ENCODE measurements around the gene ECSIT.
"Not testable (repeated sequence)": the region's sequence is repeated elsewhere in the genome, so short reads cannot be mapped to it uniquely, and the experiment has no call there.

Gene ECSIT

GRCh38 chr19:11473725-11474124, 55.2 kb downstream of the ECSIT start:
- Histone ChIP-seq H3K4me1 (no peaks in the 10 kb centered on the region), H3K36me3 (no peaks in the 10 kb centered on the region), H3K27ac (no peak overlapping the region), H3K9me3 (no peaks in the 10 kb centered on the region), H3K27me3 (peaks cover 0 to 13% of the 10 kb centered on the region in 2 donors), H3K4me3 (no peak overlapping the region)
- intact Hi-C loops (cut with DNase I; ENCODE audit: low total_unique reads) = no loop called here
- DNase-seq = no peak
- TF ChIP-seq, protein P1, sequence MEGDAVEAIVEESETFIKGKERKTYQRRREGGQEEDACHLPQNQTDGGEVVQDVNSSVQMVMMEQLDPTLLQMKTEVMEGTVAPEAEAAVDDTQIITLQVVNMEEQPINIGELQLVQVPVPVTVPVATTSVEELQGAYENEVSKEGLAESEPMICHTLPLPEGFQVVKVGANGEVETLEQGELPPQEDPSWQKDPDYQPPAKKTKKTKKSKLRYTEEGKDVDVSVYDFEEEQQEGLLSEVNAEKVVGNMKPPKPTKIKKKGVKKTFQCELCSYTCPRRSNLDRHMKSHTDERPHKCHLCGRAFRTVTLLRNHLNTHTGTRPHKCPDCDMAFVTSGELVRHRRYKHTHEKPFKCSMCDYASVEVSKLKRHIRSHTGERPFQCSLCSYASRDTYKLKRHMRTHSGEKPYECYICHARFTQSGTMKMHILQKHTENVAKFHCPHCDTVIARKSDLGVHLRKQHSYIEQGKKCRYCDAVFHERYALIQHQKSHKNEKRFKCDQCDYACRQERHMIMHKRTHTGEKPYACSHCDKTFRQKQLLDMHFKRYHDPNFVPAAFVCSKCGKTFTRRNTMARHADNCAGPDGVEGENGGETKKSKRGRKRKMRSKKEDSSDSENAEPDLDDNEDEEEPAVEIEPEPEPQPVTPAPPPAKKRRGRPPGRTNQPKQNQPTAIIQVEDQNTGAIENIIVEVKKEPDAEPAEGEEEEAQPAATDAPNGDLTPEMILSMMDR (IDR thresholded peaks at IDR 0.05) = no peak

DNA sequence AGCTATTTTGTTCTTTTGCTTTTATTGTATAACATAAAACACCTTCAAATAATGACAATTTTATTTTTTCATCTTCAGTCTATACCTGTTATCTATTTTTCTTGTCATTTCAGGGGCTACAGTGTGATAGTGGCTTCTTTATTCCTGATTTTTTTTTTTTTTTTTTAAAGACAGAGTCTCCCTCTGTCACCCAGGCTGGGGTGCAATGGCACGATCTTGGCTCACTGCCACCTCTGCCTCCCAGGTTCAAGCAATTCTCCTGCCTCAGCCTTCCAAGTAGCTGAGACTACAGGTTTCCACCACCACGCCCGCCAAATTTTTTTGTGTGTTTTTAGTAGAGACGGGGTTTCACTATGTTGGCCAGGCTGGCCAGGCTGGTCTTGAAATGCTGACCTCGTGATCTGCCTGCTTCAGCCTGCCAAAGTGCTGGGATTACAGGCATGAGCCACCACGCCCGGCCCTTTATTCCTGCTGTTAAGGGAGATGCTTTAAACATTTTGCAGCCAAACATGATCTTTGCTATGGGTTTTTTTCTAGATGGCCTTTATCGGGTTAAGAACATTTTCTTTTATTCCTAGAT, 60.6 kb downstream of the ECSIT start:
- H3K27ac ChIP-seq; intact Hi-C loops (cut with DNase I; ENCODE audit: low total_unique reads); H3K4me3 ChIP-seq; H3K4me1 ChIP-seq; H3K36me3 ChIP-seq; H3K9me3 ChIP-seq; DNase-seq: not testable (repeated sequence)
- H3K27me3 ChIP-seq = peaks cover 0 to 29% of the 10 kb centered on the region in 2 donors

GRCh38 chr19:11465600-11465999, 63.3 kb downstream of the ECSIT start:
- no peaks in the 10 kb centered on the region for H3K4me1 ChIP-seq
- DNase-seq = no peak
- no peak overlapping the region for H3K27ac ChIP-seq
- TF ChIP-seq, protein P1 (IDR thresholded peaks at IDR 0.05) = no peak
- intact Hi-C loops (cut with DNase I; ENCODE audit: low total_unique reads) = no loop called here
- H3K27me3 ChIP-seq = peaks cover 0 to 21% of the 10 kb centered on the region in 2 donors
- no peaks in the 10 kb centered on the region for H3K9me3 ChIP-seq
- no peaks in the 10 kb centered on the region for H3K36me3 ChIP-seq
- H3K4me3 ChIP-seq = no peak overlapping the region

DNA sequence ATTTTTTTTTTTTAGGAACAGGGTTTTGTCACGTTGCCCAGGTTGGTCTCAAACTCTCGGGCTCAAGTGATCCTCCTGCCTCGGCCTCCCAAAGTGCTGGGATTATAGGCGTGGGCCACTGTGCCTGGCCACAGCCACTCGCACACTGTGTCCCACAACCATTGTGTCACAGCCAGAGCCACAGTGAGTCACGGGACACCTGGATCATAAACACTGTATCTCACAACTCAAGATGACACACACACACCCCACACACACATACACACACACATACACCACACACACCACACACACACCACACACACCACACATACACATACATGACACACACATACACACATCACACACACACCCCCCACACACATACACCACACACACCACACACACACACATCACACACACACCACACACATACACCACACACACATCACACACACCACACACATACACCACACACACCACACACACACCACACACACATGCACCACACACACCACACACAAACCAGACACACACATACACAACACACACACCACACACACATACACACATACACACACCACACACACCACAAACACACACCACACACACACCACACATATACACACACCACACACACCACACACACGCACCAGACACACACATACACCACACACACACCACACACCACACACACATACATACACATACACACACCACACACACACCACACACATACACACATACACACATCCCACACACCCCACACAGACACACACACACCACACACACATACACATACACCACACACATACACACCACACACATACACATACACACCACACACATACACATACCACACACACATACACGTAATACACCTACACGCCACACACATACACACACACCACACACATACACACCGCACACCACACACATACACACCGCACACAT, 64.3 kb downstream of the ECSIT start:
- TF ChIP-seq, protein P1 (IDR thresholded peaks at IDR 0.05) = no peak
- intact Hi-C loops (cut with DNase I; ENCODE audit: low total_unique reads) = no loop called here

DNA sequence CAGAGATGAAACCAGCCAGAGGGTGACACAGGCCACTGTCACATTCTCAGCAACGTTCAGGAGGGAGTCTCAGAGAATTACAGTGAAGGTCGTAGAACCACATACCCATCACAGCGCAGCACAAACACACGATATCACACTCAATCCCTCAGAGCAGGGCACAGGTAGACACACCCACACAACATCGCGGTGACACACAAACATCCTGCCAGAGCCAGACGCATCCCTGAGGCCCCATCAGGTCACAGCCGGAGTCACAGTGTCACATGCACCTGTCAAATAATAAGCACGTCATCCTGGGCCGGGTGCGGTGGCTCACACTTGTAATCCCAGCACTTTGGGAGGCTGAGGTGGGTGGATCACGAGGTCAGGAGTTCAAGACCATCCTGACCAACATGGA, 65.5 kb downstream of the ECSIT start:
- TF ChIP-seq, protein P1 (IDR thresholded peaks at IDR 0.05) = no peak
- no peak overlapping the region for H3K27ac ChIP-seq

More for the DNA sequence above, 64.3 kb downstream of the ECSIT start:
- H3K9me3 ChIP-seq = no peaks in the 10 kb centered on the region
- H3K27ac ChIP-seq = no peak overlapping the region
- peaks cover 0 to 24% of the 10 kb centered on the region in 2 donors for H3K27me3 ChIP-seq
- H3K4me3 ChIP-seq = no peak overlapping the region
- no peak for DNase-seq
- H3K36me3 ChIP-seq = no peaks in the 10 kb centered on the region
- no peaks in the 10 kb centered on the region for H3K4me1 ChIP-seq

GRCh38 chr19:11461453-11461852, 67.5 kb downstream of the ECSIT start:
- TF ChIP-seq, protein P1 (IDR thresholded peaks at IDR 0.05) = no peak
- no peak for DNase-seq
- intact Hi-C loops (cut with DNase I; ENCODE audit: low total_unique reads) = no loop called here

More for the DNA sequence above, 65.5 kb downstream of the ECSIT start:
- no peaks in the 10 kb centered on the region for H3K36me3 ChIP-seq
- intact Hi-C loops (cut with DNase I; ENCODE audit: low total_unique reads) = no loop called here
- no peaks in the 10 kb centered on the region for H3K9me3 ChIP-seq
- H3K4me3 ChIP-seq = no peak overlapping the region
- peaks cover 0 to 30% of the 10 kb centered on the region in 2 donors for H3K27me3 ChIP-seq
- DNase-seq = no peak
- H3K4me1 ChIP-seq = no peaks in the 10 kb centered on the region

More at GRCh38 chr19:11461453-11461852, 67.5 kb downstream of the ECSIT start:
- H3K27ac ChIP-seq = no peak overlapping the region
- H3K4me3 ChIP-seq = no peak overlapping the region
- H3K9me3 ChIP-seq = no peaks in the 10 kb centered on the region
- H3K4me1 ChIP-seq = peaks cover 0 to 7% (median 0%) of the 10 kb centered on the region in 4 donors
- no peaks in the 10 kb centered on the region for H3K36me3 ChIP-seq
- H3K27me3 ChIP-seq = peaks cover 0 to 44% of the 10 kb centered on the region in 2 donors

Measured in tibial artery (tissue), 4 donors.